Stromal cell of bone marrow (primary cell): Measurements from ENCODE around the gene TRIM33.
"Not testable (repeated sequence)": the region's sequence is repeated elsewhere in the genome, so short reads cannot be mapped to it uniquely, and the experiment has no call there.

Experiments
- DNase-seq: peaks from one replicate; pipeline ENCODE4 v3.0.0-alpha.2; 2012; ENCODE audit warnings: low read depth

Gene TRIM33

GRCh38 chr1:114466334-114467014 lies 44.5 kb downstream of the TRIM33 start:
- DNase-seq: no peak

- no peak for DNase-seq
Observed at GRCh38 chr1:114462963-114463362, 48.0 kb downstream of the TRIM33 start.

- DNase-seq: no peak
Observed at GRCh38 chr1:114462341-114462740, 48.7 kb downstream of the TRIM33 start.

- no peak for DNase-seq
Observed at GRCh38 chr1:114458237-114458777, 52.7 kb downstream of the TRIM33 start.

GRCh38 chr1:114457675-114458236 lies 53.2 kb downstream of the TRIM33 start:
- DNase-seq: no peak

GRCh38 chr1:114456586-114456985 lies 54.4 kb downstream of the TRIM33 start:
- DNase-seq: no peak

- DNase-seq: no peak
Observed at GRCh38 chr1:114455102-114455785, 55.8 kb downstream of the TRIM33 start.

GRCh38 chr1:114454539-114454938 lies 56.5 kb downstream of the TRIM33 start:
- no peak for DNase-seq

- no peak for DNase-seq
Observed at GRCh38 chr1:114453361-114453784, 57.6 kb downstream of the TRIM33 start.

GRCh38 chr1:114448370-114449036 lies 62.5 kb downstream of the TRIM33 start:
- no peak for DNase-seq

GRCh38 chr1:114446198-114446597 lies 64.8 kb downstream of the TRIM33 start:
- DNase-seq: no peak

GRCh38 chr1:114443226-114443625 lies 67.8 kb downstream of the TRIM33 start:
- DNase-seq: not testable (repeated sequence)

GRCh38 chr1:114441332-114441731 lies 69.7 kb downstream of the TRIM33 start:
- no peak for DNase-seq

GRCh38 chr1:114439369-114439768 lies 71.6 kb downstream of the TRIM33 start:
- DNase-seq: no peak

- no peak for DNase-seq
Observed at GRCh38 chr1:114437812-114438211, 73.2 kb downstream of the TRIM33 start.

- no peak for DNase-seq
Observed at GRCh38 chr1:114436799-114437198, 74.2 kb downstream of the TRIM33 start.

- DNase-seq: no peak
Observed at GRCh38 chr1:114435088-114435715, 75.8 kb downstream of the TRIM33 start.

- no peak for DNase-seq
Observed at GRCh38 chr1:114431026-114431425, 80.0 kb downstream of the TRIM33 start.

GRCh38 chr1:114428083-114428754 lies 82.8 kb downstream of the TRIM33 start:
- peak; percentile 13 for DNase-seq

GRCh38 chr1:114427612-114428011 lies 83.4 kb downstream of the TRIM33 start:
- DNase-seq: no peak

GRCh38 chr1:114423455-114423854 lies 87.5 kb downstream of the TRIM33 start:
- DNase-seq: no peak
